Hepatocyte (in vitro differentiated cells): ENCODE results near the gene PHLPP1. TPM values are rescaled to one million over a fixed set of nuclear protein-coding genes. Genes with fewer than 3 reads are reported as not detected.

Experiments used
- DNase-seq: peaks from one replicate; pipeline ENCODE4 v3.0.0-alpha.2; 2016; ENCODE audit warnings: low spot score
- H2AFZ ChIP-seq: fragments of 200-600 bp; sonication (generic); 2 replicates; pipeline ENCODE4 v1.6.0; 2016; ENCODE audit warnings: antibody characterized with exemption, mild to moderate bottlenecking
- H3K27ac ChIP-seq: fragments of 200-600 bp; sonication (generic); 2 replicates; pipeline ENCODE4 v1.5.1; 2016; ENCODE audit warnings: mild to moderate bottlenecking
- H3K27me3 ChIP-seq: fragments of 200-600 bp; sonication (generic); 2 replicates; pipeline ENCODE4 v1.6.1; 2016
- H3K36me3 ChIP-seq: fragments of 200-600 bp; sonication (generic); replicated peaks from 2 replicates; pipeline ENCODE4 v1.5.1; 2016; ENCODE audit warnings: low read depth; ENCODE audit not compliant: insufficient read depth
- H3K4me1 ChIP-seq: fragments of 200-600 bp; sonication (generic); 2 replicates; pipeline ENCODE4 v1.5.1; 2016; ENCODE audit warnings: mild to moderate bottlenecking, moderate library complexity; ENCODE audit not compliant: insufficient read depth
- H3K4me2 ChIP-seq: fragments of 200-600 bp; sonication (generic); 2 replicates; pipeline ENCODE4 v1.6.0; 2016
- H3K4me3 ChIP-seq: fragments of 200-600 bp; sonication (generic); 2 replicates; pipeline ENCODE4 v1.5.1; 2016; ENCODE audit warnings: mild to moderate bottlenecking
- H3K79me2 ChIP-seq: fragments of 200-600 bp; sonication (generic); 2 replicates; pipeline ENCODE4 v1.6.0; 2017; ENCODE audit warnings: mild to moderate bottlenecking
- H3K9me2 ChIP-seq: fragments of 200-600 bp; sonication (generic); replicated peaks from 2 replicates; pipeline ENCODE4 v1.6.0; 2017; ENCODE audit warnings: mild to moderate bottlenecking; ENCODE audit not compliant: insufficient read depth
- H3K9me3 ChIP-seq: fragments of 200-600 bp; sonication (generic); 2 replicates; pipeline ENCODE4 v1.5.1; 2016; ENCODE audit warnings: low read depth, mild to moderate bottlenecking
- H4K20me1 ChIP-seq: fragments of 200-600 bp; sonication (generic); 2 replicates; pipeline ENCODE4 v1.6.0; 2016; ENCODE audit warnings: mild to moderate bottlenecking; ENCODE audit not compliant: insufficient read depth, poor library complexity, severe bottlenecking
- EZH2 ChIP-seq: fragments of 200-600 bp; sonication (generic); IDR thresholded peaks from 2 replicates; pipeline ENCODE4 v1.6.1; 2016; ENCODE audit warnings: antibody characterized with exemption, mild to moderate bottlenecking, borderline replicate concordance
- EZH2phosphoT487 ChIP-seq: fragments of 200-600 bp; sonication (generic); IDR thresholded peaks from one replicate; pipeline ENCODE4 v1.6.1; 2018; ENCODE audit warnings: antibody characterized with exemption, mild to moderate bottlenecking, low read depth, moderate library complexity; ENCODE audit not compliant: unreplicated experiment, severe bottlenecking
- WGBS: methylation state at CpG from one replicate; pipeline ENCODE4 v1.1.6; 2016; ENCODE audit warnings: low lambda C conversion rate; ENCODE audit errors: missing lambda C conversion rate; 5-methylcytosine and 5-hydroxymethylcytosine counted together
- polyA plus RNA-seq: library from polyadenylated mRNA; unstranded; fragments of >200 nt; fragmentation: Nextera tagmentation; extraction: Ambion mirVana; gene quantifications from 2 replicates; pipeline ENCODE4 v1.2.1, GENCODE V29; 2016
- total RNA-seq: library from RNA; depleted of rRNA; stranded (reverse); fragments of >200 nt; gene quantifications from 2 replicates; pipeline ENCODE4 v1.2.3, GENCODE V29; 2014
- TF ChIP-seq, protein P1 (sequence below): fragments of 200-600 bp; sonication (generic); IDR thresholded peaks from 2 replicates; pipeline ENCODE4 v1.5.1; 2016; ENCODE audit warnings: antibody characterized with exemption, mild to moderate bottlenecking; ENCODE audit not compliant: poor library complexity

Gene PHLPP1
- total and polyA plus RNA-seq, 2 experiments from 2014 or later, result 7.3 to 14.3 TPM

DNA sequence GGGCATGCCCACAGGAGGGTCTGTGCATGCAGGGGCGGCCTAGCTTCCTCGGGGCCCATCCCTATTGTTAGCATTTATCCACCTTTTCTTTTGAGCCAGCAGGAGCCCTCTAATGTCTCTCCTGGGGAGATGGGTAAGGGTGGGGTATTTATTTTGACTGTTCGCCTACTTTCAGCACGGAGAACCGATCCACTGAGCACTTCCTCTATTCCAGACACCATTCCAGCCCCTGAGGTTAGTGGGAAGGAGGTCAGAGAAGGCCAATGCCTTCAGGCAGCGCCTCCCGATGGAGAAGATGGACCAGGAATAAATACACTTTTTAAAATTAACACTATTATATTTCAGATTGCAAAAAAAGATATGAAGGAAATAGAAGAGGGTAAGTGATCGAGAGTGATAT lies 276.0 kb downstream of the PHLPP1 start:
- Histone ChIP-seq H3K4me3 (no peak overlapping the region), H3K4me2 (no peak overlapping the region), H2AFZ (no peak overlapping the region), H3K4me1 (no peaks in the 10 kb centered on the region), H3K27me3 (no peaks in the 10 kb centered on the region), H3K79me2 (no peaks in the 10 kb centered on the region), H3K36me3 (no peaks in the 10 kb centered on the region), H4K20me1 (no peaks in the 10 kb centered on the region), H3K9me2 (no peaks in the 10 kb centered on the region), H3K9me3 (no peaks in the 10 kb centered on the region), H3K27ac (no peak overlapping the region)
- TF ChIP-seq, protein P1, sequence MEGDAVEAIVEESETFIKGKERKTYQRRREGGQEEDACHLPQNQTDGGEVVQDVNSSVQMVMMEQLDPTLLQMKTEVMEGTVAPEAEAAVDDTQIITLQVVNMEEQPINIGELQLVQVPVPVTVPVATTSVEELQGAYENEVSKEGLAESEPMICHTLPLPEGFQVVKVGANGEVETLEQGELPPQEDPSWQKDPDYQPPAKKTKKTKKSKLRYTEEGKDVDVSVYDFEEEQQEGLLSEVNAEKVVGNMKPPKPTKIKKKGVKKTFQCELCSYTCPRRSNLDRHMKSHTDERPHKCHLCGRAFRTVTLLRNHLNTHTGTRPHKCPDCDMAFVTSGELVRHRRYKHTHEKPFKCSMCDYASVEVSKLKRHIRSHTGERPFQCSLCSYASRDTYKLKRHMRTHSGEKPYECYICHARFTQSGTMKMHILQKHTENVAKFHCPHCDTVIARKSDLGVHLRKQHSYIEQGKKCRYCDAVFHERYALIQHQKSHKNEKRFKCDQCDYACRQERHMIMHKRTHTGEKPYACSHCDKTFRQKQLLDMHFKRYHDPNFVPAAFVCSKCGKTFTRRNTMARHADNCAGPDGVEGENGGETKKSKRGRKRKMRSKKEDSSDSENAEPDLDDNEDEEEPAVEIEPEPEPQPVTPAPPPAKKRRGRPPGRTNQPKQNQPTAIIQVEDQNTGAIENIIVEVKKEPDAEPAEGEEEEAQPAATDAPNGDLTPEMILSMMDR, result no peak
- TF ChIP-seq EZH2 (no peak), EZH2phosphoT487 (no peak)
- no peak for DNase-seq
- WGBS, result 90% methylated on average over 8 of the region's 8 CpGs

DNA sequence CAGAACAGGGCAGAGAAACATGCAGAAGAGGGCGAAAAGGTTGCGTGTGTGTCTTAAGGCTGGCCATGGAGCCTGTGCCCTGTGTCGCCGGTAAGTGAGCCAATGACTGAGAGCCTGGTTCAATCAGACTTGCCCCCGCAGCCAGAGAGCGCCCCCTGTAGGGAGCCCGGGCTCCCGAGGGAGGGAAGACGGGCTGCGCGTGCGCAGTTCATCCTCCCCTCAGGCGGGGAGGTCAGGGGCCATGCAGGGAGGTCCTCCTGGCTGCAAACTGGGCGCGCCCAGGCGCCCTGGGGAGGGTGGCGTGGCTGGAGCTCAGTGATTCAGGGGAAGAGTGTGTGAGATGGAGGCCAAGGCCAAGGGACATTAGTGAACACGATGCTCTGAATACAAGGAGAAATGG lies 276.6 kb downstream of the PHLPP1 start:
- Histone ChIP-seq H4K20me1 (no peaks in the 10 kb centered on the region), H3K79me2 (no peaks in the 10 kb centered on the region), H3K9me2 (no peaks in the 10 kb centered on the region), H3K4me1 (no peaks in the 10 kb centered on the region), H3K27ac (no peak overlapping the region), H3K4me2 (no peak overlapping the region), H2AFZ (no peak overlapping the region), H3K9me3 (no peaks in the 10 kb centered on the region), H3K36me3 (no peaks in the 10 kb centered on the region), H3K4me3 (no peak overlapping the region), H3K27me3 (no peaks in the 10 kb centered on the region)
- DNase-seq, result no peak
- TF ChIP-seq, protein P1, result no peak
- TF ChIP-seq EZH2phosphoT487 (no peak), EZH2 (no peak)
- WGBS, result 96% methylated on average over 18 of the region's 18 CpGs

DNA sequence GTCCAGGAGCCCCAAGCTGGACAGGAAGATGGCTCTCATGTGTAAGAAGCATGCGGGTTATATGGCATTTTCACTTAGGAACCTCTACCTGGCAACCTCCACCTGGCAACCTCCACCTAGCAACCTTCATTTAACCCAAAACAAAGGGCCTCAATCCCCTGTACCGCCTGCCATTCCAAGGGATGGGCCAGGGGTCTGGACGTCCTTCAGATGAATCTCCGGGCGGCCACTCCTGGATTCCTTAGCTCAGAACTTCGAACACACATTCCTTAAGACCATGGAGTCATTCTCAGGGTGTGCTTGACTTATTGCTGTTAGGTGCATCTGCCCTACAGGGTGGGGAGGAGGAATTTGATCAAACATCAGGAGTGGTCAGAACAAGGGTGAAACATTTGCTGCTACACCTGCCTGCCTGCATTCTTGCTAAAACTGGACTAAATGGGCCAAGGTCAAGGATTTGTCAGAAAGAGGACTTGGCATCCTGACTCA lies 277.6 kb downstream of the PHLPP1 start:
- Histone ChIP-seq H3K27me3 (no peaks in the 10 kb centered on the region), H3K36me3 (no peaks in the 10 kb centered on the region), H3K4me3 (no peak overlapping the region), H3K4me1 (no peaks in the 10 kb centered on the region), H4K20me1 (no peaks in the 10 kb centered on the region), H3K9me3 (no peaks in the 10 kb centered on the region), H3K9me2 (no peaks in the 10 kb centered on the region), H3K4me2 (no peak overlapping the region), H3K79me2 (no peaks in the 10 kb centered on the region), H2AFZ (no peak overlapping the region), H3K27ac (no peak overlapping the region)
- DNase-seq, result no peak
- WGBS, result 88% methylated on average over 6 of the region's 6 CpGs
- no peak for TF ChIP-seq EZH2
- no peak for TF ChIP-seq EZH2phosphoT487
- TF ChIP-seq, protein P1, result no peak

DNA sequence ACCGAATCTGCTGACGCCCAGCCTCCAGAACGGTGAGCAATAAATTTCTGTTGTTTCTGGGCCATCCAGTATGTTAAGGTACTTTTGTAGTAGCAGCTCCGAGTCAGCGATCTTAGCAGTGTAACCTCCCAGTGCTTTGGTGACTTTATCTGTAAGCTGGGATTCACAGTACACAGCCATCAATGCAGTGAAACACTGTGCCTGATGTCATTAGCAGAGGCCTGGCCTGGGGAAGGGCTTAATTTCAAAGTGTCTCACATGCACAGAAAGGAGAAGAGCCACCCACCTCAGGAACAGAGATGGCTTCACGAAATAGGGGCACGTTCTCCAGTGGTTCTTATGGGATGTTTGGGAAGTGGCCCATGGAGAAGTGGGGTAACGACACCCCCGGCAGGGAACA lies 281.2 kb downstream of the PHLPP1 start:
- Histone ChIP-seq H3K4me1 (no peaks in the 10 kb centered on the region), H3K9me3 (no peaks in the 10 kb centered on the region), H3K9me2 (no peaks in the 10 kb centered on the region), H3K4me3 (no peak overlapping the region), H3K36me3 (no peaks in the 10 kb centered on the region), H3K27me3 (no peaks in the 10 kb centered on the region), H4K20me1 (no peaks in the 10 kb centered on the region), H3K27ac (no peak overlapping the region), H3K4me2 (no peak overlapping the region), H2AFZ (no peak overlapping the region), H3K79me2 (no peaks in the 10 kb centered on the region)
- TF ChIP-seq, protein P1, result no peak
- TF ChIP-seq EZH2, result no peak
- TF ChIP-seq EZH2phosphoT487, result no peak
- WGBS, result 72% methylated on average over 9 of the region's 9 CpGs
- DNase-seq, result no peak
